IPS-18a (cell line): ENCODE measurements around the gene TAF7L.
"Not testable (repeated sequence)": the region's sequence is repeated elsewhere in the genome, so short reads cannot be mapped to it uniquely, and the experiment has no call there.

Experiments used
- H3K27ac ChIP-seq: one replicate; pipeline ENCODE4 v1.5.1; 2013; ENCODE audit warnings: low read length
- H3K27me3 ChIP-seq: one replicate; pipeline ENCODE4 v1.6.1; 2013; ENCODE audit warnings: mild to moderate bottlenecking, low read length; ENCODE audit not compliant: control insufficient read depth, insufficient read depth
- H3K36me3 ChIP-seq: one replicate; pipeline ENCODE4 v1.6.1; 2013; ENCODE audit warnings: low read depth, low read length; ENCODE audit not compliant: control insufficient read depth
- H3K4me1 ChIP-seq: one replicate; pipeline ENCODE4 v1.6.1; 2013; ENCODE audit warnings: low read depth, low read length; ENCODE audit not compliant: control insufficient read depth
- H3K4me3 ChIP-seq: one replicate; pipeline ENCODE4 v1.5.1; 2013; ENCODE audit warnings: low read length
- H3K9ac ChIP-seq: one replicate; pipeline ENCODE4 v1.6.1; 2013; ENCODE audit warnings: mild to moderate bottlenecking, low read length, moderate library complexity
- H3K9me3 ChIP-seq: one replicate; pipeline ENCODE4 v1.6.1; 2013; ENCODE audit warnings: low read depth, low read length; ENCODE audit not compliant: control insufficient read depth

Gene TAF7L

DNA sequence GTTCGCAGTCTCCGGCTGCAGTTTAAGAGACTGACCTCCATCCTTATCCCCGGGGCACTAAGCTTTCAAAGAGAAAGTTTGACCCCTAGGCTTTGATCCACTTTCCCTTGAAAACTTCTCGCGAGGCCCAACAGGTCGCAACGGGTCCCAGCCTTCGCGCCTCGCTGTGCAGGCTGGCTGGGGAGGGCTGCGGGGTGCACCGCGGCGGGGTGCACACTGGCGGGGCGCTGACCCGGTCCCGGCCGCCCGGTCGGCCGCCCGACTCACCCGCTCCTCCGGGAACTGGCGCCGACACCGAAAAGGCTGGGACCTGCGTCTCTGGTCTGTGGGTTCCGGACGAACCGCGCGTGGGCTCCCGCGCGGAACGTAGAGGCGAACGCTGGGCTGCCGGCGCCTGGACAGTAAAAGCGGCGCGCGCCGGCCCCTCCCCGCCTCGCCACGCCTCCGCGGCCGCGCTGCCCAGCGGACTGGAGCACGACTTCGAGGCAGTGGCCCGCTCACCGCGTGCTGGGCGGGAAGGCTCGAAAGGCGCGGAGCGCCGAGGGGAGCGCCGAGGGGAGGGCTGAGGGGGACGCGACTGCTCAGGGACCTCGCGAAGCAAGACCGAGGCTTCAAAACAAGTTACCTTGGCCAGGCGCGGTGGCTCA, at the start of gene TAF7L:
Gene TAF7L, minus strand, starts transcription at position 378 of the 647 bp plus-strand sequence. CDS start 3,791 bp downstream, outside the sequence.
- Histone ChIP-seq H3K36me3 (no peaks in the 10 kb centered on the region), H3K9me3 (no peaks in the 10 kb centered on the region), H3K4me1 (no peaks in the 10 kb centered on the region), H3K9ac (no peak within 1 kb of the TSS), H3K27ac (no peak within 1 kb of the TSS), H3K4me3 (no peak within 1 kb of the TSS), H3K27me3 (no peaks in the 10 kb centered on the region)

DNA sequence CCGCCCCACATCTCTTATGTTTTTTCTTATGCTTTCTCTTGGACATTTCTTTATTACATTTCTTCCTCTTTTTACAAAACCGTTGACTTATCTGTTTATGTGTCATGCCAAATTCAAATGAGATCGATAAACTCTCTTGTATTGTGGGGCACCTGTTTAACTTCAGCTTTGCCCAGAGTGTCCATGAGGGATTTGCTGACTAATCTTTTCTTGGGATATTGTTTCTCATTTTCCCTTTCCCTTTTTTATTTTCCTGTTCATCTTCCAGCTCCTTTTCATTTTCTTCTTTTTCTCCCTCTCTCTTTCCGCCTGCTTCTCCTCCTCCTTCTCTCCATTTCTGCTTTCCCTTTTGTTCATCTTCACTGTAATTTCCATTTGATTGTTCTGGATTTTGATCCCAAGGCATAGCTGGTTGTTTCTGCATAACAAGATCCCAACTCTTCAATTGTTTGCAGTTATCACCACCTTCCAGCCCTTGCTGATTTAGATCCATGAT, 46.7 kb upstream of the TAF7L start:
- Histone ChIP-seq H3K4me3 (no peak overlapping the region), H3K36me3 (no peaks in the 10 kb centered on the region), H3K27me3 (no peaks in the 10 kb centered on the region)

DNA sequence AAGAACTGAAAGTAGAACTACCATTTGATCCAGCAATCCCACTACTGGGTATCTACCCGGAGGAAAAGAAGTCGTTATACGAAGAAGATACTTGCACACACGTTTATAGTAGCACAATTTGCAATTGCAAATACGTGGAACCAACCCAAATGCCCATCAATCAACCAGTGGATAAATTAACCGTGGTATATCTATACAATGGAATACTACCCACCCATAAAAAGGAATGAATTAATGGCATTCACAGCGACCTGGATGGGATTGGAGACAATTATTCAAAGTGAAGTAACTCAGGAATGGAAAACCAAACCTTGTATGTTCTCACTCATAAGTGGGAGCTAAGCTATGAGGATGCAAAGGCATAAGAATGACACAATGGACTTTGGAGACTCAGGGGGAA, 43.2 kb upstream of the TAF7L start:
- H3K36me3 ChIP-seq, H3K9me3 ChIP-seq, H3K9ac ChIP-seq, H3K4me3 ChIP-seq, H3K27ac ChIP-seq, H3K4me1 ChIP-seq, H3K27me3 ChIP-seq: not testable (repeated sequence)

More for the DNA sequence above, 46.7 kb upstream of the TAF7L start:
- no peak overlapping the region for H3K27ac ChIP-seq
- no peak overlapping the region for H3K9ac ChIP-seq
- H3K4me1 ChIP-seq: no peaks in the 10 kb centered on the region
- H3K9me3 ChIP-seq: no peaks in the 10 kb centered on the region

DNA sequence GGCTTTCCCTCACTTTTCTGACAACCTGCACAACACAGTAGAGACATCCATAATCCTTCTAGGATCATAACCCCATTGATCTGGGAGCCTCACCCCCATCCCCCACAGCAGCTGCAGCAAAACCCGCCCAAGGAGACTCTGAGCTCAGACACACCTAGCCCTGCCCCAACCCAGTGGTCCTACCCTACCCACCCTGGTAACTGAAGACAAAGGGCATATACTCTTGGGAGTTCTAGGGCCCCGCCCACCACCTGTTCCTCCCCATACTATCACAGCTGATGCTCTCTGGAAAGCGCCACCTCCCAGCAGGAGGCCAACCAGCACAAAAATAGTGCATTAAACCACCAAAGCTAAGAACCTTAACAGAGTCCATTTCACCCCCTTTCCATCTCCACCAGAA, 35.5 kb upstream of the TAF7L start:
- H3K27me3 ChIP-seq, H3K9me3 ChIP-seq, H3K4me1 ChIP-seq, H3K4me3 ChIP-seq, H3K27ac ChIP-seq, H3K36me3 ChIP-seq, H3K9ac ChIP-seq: not testable (repeated sequence)

GRCh38 chrX:101303790-101304189, 12.7 kb upstream of the TAF7L start:
- Histone ChIP-seq H3K4me1 (no peaks in the 10 kb centered on the region), H3K9ac (no peak overlapping the region), H3K27me3 (no peaks in the 10 kb centered on the region), H3K36me3 (no peaks in the 10 kb centered on the region), H3K4me3 (no peak overlapping the region), H3K27ac (no peak overlapping the region), H3K9me3 (no peaks in the 10 kb centered on the region)

DNA sequence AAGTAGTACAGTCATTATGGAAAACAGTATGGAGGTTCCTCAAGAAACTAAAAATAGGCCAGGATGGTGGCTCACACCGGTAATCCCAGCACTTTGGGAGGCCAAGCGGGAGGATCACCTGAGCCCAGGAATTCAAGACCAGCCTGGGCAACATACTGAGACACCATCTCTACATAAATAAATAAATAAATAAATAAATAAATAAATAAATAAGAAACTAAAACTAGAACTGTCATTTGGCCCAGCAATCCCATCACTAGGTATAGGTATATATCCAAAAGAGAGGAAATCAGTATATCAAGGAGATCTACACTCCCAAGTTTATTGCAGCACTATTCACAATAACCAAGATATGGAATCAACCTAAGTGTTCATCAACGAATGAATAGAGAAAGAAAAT, 4.5 kb upstream of the TAF7L start:
- not testable (repeated sequence) for H3K9ac ChIP-seq, H3K27ac ChIP-seq, H3K27me3 ChIP-seq, H3K36me3 ChIP-seq, H3K4me3 ChIP-seq, H3K4me1 ChIP-seq, H3K9me3 ChIP-seq

DNA sequence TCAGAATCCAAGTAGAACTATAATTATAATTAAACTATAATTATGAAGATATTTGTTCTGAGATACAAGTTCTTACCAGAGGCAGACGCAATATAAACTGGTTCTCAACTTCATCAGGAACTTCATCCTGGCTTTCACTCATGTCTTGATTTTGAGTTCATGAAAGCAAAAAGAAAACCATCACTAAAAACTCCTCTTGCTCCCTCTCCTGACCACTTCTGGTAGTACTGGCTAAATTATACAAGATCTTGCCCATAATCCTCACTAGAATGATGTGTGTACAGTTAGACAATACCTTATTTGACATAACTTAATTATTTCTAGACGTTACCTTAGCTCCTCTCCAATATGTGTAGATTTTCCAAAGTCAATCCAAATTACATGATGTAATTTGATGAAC, 3.7 kb downstream of the TAF7L start:
- H3K4me3 ChIP-seq: no peak overlapping the region
- H3K9ac ChIP-seq: no peak overlapping the region
- H3K27me3 ChIP-seq: no peaks in the 10 kb centered on the region
- no peaks in the 10 kb centered on the region for H3K9me3 ChIP-seq
- no peaks in the 10 kb centered on the region for H3K4me1 ChIP-seq
- H3K36me3 ChIP-seq: no peaks in the 10 kb centered on the region
- H3K27ac ChIP-seq: no peak overlapping the region

DNA sequence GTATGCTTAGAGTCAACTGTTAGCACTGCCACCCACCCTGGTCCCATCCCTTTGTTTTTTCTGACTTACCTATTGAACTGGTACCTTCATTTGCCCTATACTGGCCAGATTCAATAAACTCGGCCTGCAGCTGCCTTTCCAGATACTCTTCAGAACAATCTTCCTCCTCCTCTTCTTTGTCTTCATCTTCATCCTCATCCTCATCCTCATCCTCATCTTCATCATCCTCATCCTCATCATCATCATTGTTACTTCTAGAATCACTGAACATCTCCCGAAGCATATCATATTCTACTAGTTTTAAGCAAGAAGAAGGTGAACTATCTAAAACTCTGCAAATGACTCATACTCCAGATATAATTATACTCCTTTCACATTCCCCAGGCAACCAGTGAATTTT, 14.9 kb downstream of the TAF7L start:
- no peaks in the 10 kb centered on the region for H3K36me3 ChIP-seq
- no peaks in the 10 kb centered on the region for H3K9me3 ChIP-seq
- no peaks in the 10 kb centered on the region for H3K4me1 ChIP-seq
- H3K4me3 ChIP-seq: no peak overlapping the region
- H3K9ac ChIP-seq: no peak overlapping the region
- H3K27me3 ChIP-seq: no peaks in the 10 kb centered on the region
- no peak overlapping the region for H3K27ac ChIP-seq

DNA sequence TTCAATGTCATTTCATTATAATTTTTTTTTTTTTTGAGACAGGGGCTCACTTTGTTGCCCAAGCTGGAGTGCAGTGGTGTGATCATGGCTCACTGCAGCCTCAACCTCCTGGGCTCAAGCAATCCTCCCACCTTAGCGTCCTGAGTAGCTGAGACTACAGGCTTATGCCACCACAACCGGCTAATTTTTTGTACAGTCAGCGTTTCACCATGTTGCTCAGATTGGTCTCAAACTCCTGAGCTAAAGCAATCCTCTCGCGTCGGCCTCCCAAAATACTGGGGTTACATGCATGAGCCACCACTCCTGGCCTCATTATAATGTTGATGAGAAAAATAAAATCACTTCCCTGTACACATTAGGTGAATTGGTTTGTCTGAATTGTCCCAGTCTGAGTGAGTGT, 16.9 kb downstream of the TAF7L start:
- Histone ChIP-seq H3K4me3 (no peak overlapping the region), H3K9me3 (no peaks in the 10 kb centered on the region), H3K9ac (no peak overlapping the region), H3K27me3 (no peaks in the 10 kb centered on the region), H3K4me1 (no peaks in the 10 kb centered on the region), H3K36me3 (no peaks in the 10 kb centered on the region), H3K27ac (no peak overlapping the region)

- H3K27ac ChIP-seq: no peak overlapping the region
These were observed 25.2 kb downstream of the TAF7L start for GRCh38 chrX:101265869-101266428.

DNA sequence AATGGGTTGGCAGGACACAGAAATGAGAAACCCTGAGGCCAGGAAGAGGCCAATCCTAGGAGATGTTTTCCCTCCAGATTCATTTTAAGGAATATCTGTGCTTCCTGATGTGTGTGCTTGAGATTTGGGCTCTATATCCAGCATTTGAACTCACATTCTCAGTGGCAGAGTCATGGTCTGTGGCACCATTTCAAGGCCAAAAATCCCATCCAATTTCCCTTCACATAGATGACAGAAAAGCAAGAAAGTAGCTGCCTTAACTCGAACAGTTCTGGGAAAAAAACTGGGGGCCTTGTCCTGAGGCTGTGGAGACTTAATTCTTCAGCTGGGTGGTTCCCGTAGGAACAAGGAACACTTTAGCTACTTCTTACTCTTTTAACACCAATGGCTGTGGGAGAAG, 27.4 kb downstream of the TAF7L start:
- Histone ChIP-seq H3K9ac (no peak overlapping the region), H3K27ac (no peak overlapping the region), H3K27me3 (no peaks in the 10 kb centered on the region), H3K4me1 (no peaks in the 10 kb centered on the region), H3K36me3 (no peaks in the 10 kb centered on the region), H3K4me3 (no peak overlapping the region), H3K9me3 (no peaks in the 10 kb centered on the region)

More at GRCh38 chrX:101265869-101266428, 25.2 kb downstream of the TAF7L start:
- no peaks in the 10 kb centered on the region for H3K36me3 ChIP-seq
- no peak overlapping the region for H3K9ac ChIP-seq
- H3K9me3 ChIP-seq: no peaks in the 10 kb centered on the region
- no peak overlapping the region for H3K4me3 ChIP-seq
- no peaks in the 10 kb centered on the region for H3K4me1 ChIP-seq
- H3K27me3 ChIP-seq: no peaks in the 10 kb centered on the region

GRCh38 chrX:101262590-101262989, 28.5 kb downstream of the TAF7L start:
- H3K4me3 ChIP-seq: no peak overlapping the region
- H3K4me1 ChIP-seq: no peaks in the 10 kb centered on the region
- H3K36me3 ChIP-seq: no peaks in the 10 kb centered on the region
- H3K9me3 ChIP-seq: no peaks in the 10 kb centered on the region
- H3K27me3 ChIP-seq: no peaks in the 10 kb centered on the region
- no peak overlapping the region for H3K27ac ChIP-seq
- H3K9ac ChIP-seq: no peak overlapping the region
